Measurements from ENCODE around the gene SENP1. TPM values are rescaled to one million over a fixed set of nuclear protein-coding genes. Genes with fewer than 3 reads are reported as not detected.

The SENP1 gene
- total RNA-seq, 1 donor, result 23.9 TPM

DNA sequence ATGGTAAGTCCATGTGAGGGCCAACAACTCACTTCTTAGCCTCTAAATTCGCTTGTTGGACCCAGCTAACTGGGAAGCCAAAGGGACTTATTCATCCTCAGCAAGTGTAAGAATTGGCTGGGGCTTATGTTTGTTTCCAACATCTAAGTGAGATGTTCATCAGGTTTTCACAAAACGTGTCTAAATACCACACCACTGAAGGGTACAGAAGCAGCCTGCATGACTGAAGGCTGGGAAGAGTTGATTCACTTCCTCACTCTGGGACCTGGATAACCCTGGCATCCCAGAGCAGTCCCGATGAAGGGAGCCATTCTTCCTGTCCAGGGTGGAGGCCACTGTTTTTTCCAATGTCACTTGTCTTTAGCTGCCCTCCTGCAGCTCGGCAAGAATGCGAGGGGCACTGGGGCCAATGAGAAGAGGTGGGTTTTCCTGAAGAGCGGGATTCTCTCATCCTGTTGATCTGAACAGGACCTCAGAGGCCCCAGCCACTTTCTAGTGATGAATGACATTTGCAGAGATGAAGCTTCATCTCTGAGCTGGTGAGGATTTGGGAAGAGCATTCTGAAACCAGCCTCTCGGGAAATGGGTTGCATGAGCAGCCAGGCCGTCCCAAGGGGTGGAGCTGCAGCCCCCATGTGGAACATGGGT is 89.4 kb downstream of the SENP1 start:
- Histone ChIP-seq H3K4me1 (ENCODE audit: insufficient read depth, low read length) (no peaks in the 10 kb centered on the region), H3K27me3 (ENCODE audit: insufficient read depth, low read length) (peaks cover 81% of the 10 kb centered on the region)
- no peak for DNase-seq (ENCODE audit: insufficient read length, low spot score, missing footprints)

DNA sequence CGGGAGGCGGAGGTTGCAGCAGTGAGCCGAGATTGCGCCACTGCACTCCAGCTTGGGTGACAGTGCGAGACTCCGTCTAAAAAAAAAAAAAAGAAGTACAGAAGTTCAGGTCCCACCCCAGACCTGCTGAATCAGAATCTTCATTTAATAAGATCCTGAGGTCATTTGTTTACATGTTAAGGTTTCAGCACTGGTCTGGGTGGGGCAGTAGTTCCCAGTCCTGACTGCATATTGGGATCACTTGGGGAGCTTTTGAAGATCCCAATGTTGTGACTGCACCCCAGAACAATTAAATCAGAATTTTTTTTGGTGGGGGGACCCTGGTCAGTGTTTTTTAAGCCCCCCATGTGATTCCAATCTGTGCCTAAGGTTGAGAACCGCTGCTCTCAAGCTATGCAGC is 89.9 kb downstream of the SENP1 start:
- H4K20me1 ChIP-seq (ENCODE audit: insufficient read depth, low read length), result no peaks in the 10 kb centered on the region
- H3K27me3 ChIP-seq (ENCODE audit: insufficient read depth, low read length), result peaks cover 76% of the 10 kb centered on the region
- no peak overlapping the region for H3K4me3 ChIP-seq (ENCODE audit: insufficient read depth, low read length)
- H3K36me3 ChIP-seq (ENCODE audit: insufficient read depth, low read length), result no peaks in the 10 kb centered on the region
- H3K4me1 ChIP-seq (ENCODE audit: insufficient read depth, low read length), result no peaks in the 10 kb centered on the region
- TF ChIP-seq, protein P1, sequence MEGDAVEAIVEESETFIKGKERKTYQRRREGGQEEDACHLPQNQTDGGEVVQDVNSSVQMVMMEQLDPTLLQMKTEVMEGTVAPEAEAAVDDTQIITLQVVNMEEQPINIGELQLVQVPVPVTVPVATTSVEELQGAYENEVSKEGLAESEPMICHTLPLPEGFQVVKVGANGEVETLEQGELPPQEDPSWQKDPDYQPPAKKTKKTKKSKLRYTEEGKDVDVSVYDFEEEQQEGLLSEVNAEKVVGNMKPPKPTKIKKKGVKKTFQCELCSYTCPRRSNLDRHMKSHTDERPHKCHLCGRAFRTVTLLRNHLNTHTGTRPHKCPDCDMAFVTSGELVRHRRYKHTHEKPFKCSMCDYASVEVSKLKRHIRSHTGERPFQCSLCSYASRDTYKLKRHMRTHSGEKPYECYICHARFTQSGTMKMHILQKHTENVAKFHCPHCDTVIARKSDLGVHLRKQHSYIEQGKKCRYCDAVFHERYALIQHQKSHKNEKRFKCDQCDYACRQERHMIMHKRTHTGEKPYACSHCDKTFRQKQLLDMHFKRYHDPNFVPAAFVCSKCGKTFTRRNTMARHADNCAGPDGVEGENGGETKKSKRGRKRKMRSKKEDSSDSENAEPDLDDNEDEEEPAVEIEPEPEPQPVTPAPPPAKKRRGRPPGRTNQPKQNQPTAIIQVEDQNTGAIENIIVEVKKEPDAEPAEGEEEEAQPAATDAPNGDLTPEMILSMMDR (IDR thresholded peaks at IDR 0.05; ENCODE audit: extremely low read depth, low read depth, low read length), result no peak
- H3K4me2 ChIP-seq (ENCODE audit: insufficient read depth, low read length), result no peak overlapping the region
- no peak for DNase-seq (ENCODE audit: insufficient read length, low spot score, missing footprints)
- no peaks in the 10 kb centered on the region for H3K9me3 ChIP-seq (ENCODE audit: low read depth, low read length)
- H2AFZ ChIP-seq (ENCODE audit: low read length), result no peak overlapping the region
- H3K79me2 ChIP-seq (ENCODE audit: insufficient read depth, low read length), result no peaks in the 10 kb centered on the region
- H3K27ac ChIP-seq (ENCODE audit: low read depth, low read length), result no peak overlapping the region

More for the DNA sequence above, 89.4 kb downstream of the SENP1 start:
- Histone ChIP-seq H3K79me2 (ENCODE audit: insufficient read depth, low read length) (no peaks in the 10 kb centered on the region), H3K9me3 (ENCODE audit: low read depth, low read length) (no peaks in the 10 kb centered on the region), H3K4me3 (ENCODE audit: insufficient read depth, low read length) (no peak overlapping the region), H3K4me2 (ENCODE audit: insufficient read depth, low read length) (no peak overlapping the region), H2AFZ (ENCODE audit: low read length) (no peak overlapping the region), H3K27ac (ENCODE audit: low read depth, low read length) (no peak overlapping the region), H4K20me1 (ENCODE audit: insufficient read depth, low read length) (no peaks in the 10 kb centered on the region), H3K36me3 (ENCODE audit: insufficient read depth, low read length) (no peaks in the 10 kb centered on the region)
- TF ChIP-seq, protein P1 (IDR thresholded peaks at IDR 0.05; ENCODE audit: extremely low read depth, low read depth, low read length), result no peak

DNA sequence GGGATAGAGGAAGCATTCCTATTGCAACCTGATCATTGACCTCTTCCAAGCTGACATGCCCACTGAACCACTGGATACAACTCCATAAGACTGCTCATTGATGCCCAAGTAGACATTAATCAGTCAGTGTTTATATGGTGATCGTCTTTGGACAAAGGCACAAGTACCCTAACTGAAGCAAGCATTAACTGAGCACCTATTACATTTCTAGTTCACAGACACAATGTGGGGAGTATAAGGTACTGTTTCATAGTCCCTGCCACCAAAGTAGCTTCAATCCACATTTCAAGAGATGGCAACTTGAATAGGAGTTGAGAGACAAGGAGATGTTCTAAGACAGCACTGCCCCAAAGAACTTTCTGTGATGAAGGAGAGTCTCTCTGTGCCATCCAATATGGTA is 90.8 kb downstream of the SENP1 start:
- Histone ChIP-seq H3K4me3 (ENCODE audit: insufficient read depth, low read length) (no peak overlapping the region), H2AFZ (ENCODE audit: low read length) (no peak overlapping the region), H3K9me3 (ENCODE audit: low read depth, low read length) (no peaks in the 10 kb centered on the region), H3K27me3 (ENCODE audit: insufficient read depth, low read length) (peaks cover 75% of the 10 kb centered on the region), H3K4me1 (ENCODE audit: insufficient read depth, low read length) (no peaks in the 10 kb centered on the region), H3K79me2 (ENCODE audit: insufficient read depth, low read length) (no peaks in the 10 kb centered on the region), H3K4me2 (ENCODE audit: insufficient read depth, low read length) (no peak overlapping the region), H4K20me1 (ENCODE audit: insufficient read depth, low read length) (no peaks in the 10 kb centered on the region), H3K36me3 (ENCODE audit: insufficient read depth, low read length) (no peaks in the 10 kb centered on the region), H3K27ac (ENCODE audit: low read depth, low read length) (no peak overlapping the region)
- TF ChIP-seq, protein P1 (IDR thresholded peaks at IDR 0.05; ENCODE audit: extremely low read depth, low read depth, low read length), result no peak
- DNase-seq (ENCODE audit: insufficient read length, low spot score, missing footprints), result no peak

DNA sequence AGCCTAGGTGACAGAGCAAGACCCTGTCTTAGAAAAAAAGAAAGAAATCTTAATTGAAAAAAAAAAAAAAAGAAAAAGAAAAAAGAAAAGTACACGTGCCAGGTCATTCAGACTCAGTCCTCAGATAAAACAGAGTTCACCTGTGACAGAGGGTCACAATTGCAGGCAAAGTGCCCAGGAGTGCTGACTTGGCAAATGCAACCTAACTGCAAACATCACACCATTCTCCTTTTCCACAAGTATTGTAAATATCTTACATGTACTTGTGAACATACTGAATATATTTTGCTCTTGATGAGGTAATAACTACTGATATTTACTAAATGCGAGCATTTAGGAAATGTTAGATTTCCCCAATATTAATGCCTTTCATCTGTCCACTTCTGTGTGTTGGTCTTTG is 92.6 kb downstream of the SENP1 start:
- no peak overlapping the region for H3K27ac ChIP-seq (ENCODE audit: low read depth, low read length)
- no peak overlapping the region for H2AFZ ChIP-seq (ENCODE audit: low read length)
- H3K4me1 ChIP-seq (ENCODE audit: insufficient read depth, low read length), result no peaks in the 10 kb centered on the region
- no peak overlapping the region for H3K4me2 ChIP-seq (ENCODE audit: insufficient read depth, low read length)
- DNase-seq (ENCODE audit: insufficient read length, low spot score, missing footprints), result no peak
- no peaks in the 10 kb centered on the region for H3K9me3 ChIP-seq (ENCODE audit: low read depth, low read length)
- TF ChIP-seq, protein P1 (IDR thresholded peaks at IDR 0.05; ENCODE audit: extremely low read depth, low read depth, low read length), result no peak
- H3K27me3 ChIP-seq (ENCODE audit: insufficient read depth, low read length), result peaks cover 74% of the 10 kb centered on the region
- no peaks in the 10 kb centered on the region for H3K79me2 ChIP-seq (ENCODE audit: insufficient read depth, low read length)
- no peaks in the 10 kb centered on the region for H3K36me3 ChIP-seq (ENCODE audit: insufficient read depth, low read length)
- H3K4me3 ChIP-seq (ENCODE audit: insufficient read depth, low read length), result no peak overlapping the region
- H4K20me1 ChIP-seq (ENCODE audit: insufficient read depth, low read length), result no peaks in the 10 kb centered on the region

Measured in osteoblast (primary cell).